MCF 10A (cell line): Measurements from ENCODE around the gene PCNP. TPM values are rescaled to one million over a fixed set of nuclear protein-coding genes. Genes with fewer than 3 reads are reported as not detected.

Source experiments
- BruUV-seq: library from RNA; stranded (reverse); fragments of 400-500 nt; replicated peaks from 2 replicates; lab custom pipeline; 2021; lab: Mats Ljungman, UMichigan
- CTCF ChIA-PET: fragments of 300-600 bp; sonication (Branson Sonifier 250); formaldehyde crosslinking; extraction: SDS; loops from one replicate; lab custom pipeline; 2021; ENCODE audit warnings: antibody characterized with exemption, inconsistent platforms; lab: Yijun Ruan, JAX
- POLR2A ChIA-PET: fragments of 300-600, 350-650 bp; sonication (Branson Sonifier 250); formaldehyde crosslinking; extraction: SDS; loops from one replicate; lab custom pipeline; 2020; ENCODE audit warnings: antibody characterized with exemption, inconsistent platforms; lab: Yijun Ruan, JAX
- DNase-seq: peaks from one replicate; pipeline ENCODE4 v3.0.0-alpha.2; 2018; ENCODE audit not compliant: unreplicated experiment
- H3K27ac Mint-ChIP-seq: one replicate; pipeline ENCODE4 v1.8.0; 2022; ENCODE audit warnings: mild to moderate bottlenecking, low read depth, mixed read lengths; ENCODE audit not compliant: unreplicated experiment
- H3K27me3 Mint-ChIP-seq: one replicate; pipeline ENCODE4 v1.8.0; 2022; ENCODE audit warnings: mixed read lengths; ENCODE audit not compliant: insufficient read depth, unreplicated experiment
- H3K36me3 Mint-ChIP-seq: one replicate; pipeline ENCODE4 v1.8.0; 2022; ENCODE audit warnings: mild to moderate bottlenecking, moderate library complexity, mixed read lengths; ENCODE audit not compliant: insufficient read depth, unreplicated experiment
- H3K4me1 Mint-ChIP-seq: one replicate; pipeline ENCODE4 v1.8.0; 2022; ENCODE audit warnings: mixed read lengths; ENCODE audit not compliant: insufficient read depth, unreplicated experiment
- H3K4me3 Mint-ChIP-seq: one replicate; pipeline ENCODE4 v1.8.0; 2022; ENCODE audit warnings: mild to moderate bottlenecking, moderate library complexity, mixed read lengths; ENCODE audit not compliant: unreplicated experiment
- H3K9me3 Mint-ChIP-seq: one replicate; pipeline ENCODE4 v1.8.0; 2022; ENCODE audit warnings: mixed read lengths; ENCODE audit not compliant: unreplicated experiment
- CTCF ChIP-seq: fragments of 200-600 bp; IDR thresholded peaks from one replicate; pipeline ENCODE4 v1.8.0; 2022; ENCODE audit warnings: antibody characterized with exemption, mild to moderate bottlenecking; ENCODE audit not compliant: unreplicated experiment
- intact Hi-C: fragments of 100-400 bp; cut with micrococcal nuclease; formaldehyde crosslinking; loops from 2 replicates; pipeline ENCODE4 v1.14.1; 2022
- total RNA-seq: library from RNA; stranded (reverse); gene quantifications from 2 replicates; pipeline ENCODE4 v1.2.3, GENCODE V29; 2022

PCNP gene
- total RNA-seq, 1 experiment from 2014 or later = 229 TPM

GRCh38 chr3:101632586-101632985, 58.6 kb downstream of the PCNP start:
- CTCF ChIA-PET = no interaction called here
- Mint-ChIP-seq H3K4me3 (no peak overlapping the region), H3K9me3 (no peaks in the 10 kb centered on the region), H3K4me1 (peaks cover 5% of the 10 kb centered on the region), H3K27ac (no peak overlapping the region), H3K27me3 (no peaks in the 10 kb centered on the region), H3K36me3 (peaks cover 7% of the 10 kb centered on the region)
- intact Hi-C loops = no loop called here
- DNase-seq = no peak
- TF ChIP-seq CTCF = no peak
- POLR2A ChIA-PET = no interaction called here
- BruUV-seq = no TSS peak

- Mint-ChIP-seq H3K9me3 (no peaks in the 10 kb centered on the region), H3K27ac (no peak overlapping the region), H3K4me1 (peaks cover 5% of the 10 kb centered on the region), H3K36me3 (peaks cover 7% of the 10 kb centered on the region), H3K27me3 (no peaks in the 10 kb centered on the region), H3K4me3 (no peak overlapping the region)
- intact Hi-C loops = no loop called here
- TF ChIP-seq CTCF = no peak
- no peak for DNase-seq
- ChIA-PET CTCF (no interaction called here), POLR2A (no interaction called here)
- no TSS peak for BruUV-seq
These were observed 59.2 kb downstream of the PCNP start for GRCh38 chr3:101633186-101633585.

- Mint-ChIP-seq H3K36me3 (peaks cover 7% of the 10 kb centered on the region), H3K4me3 (no peak overlapping the region), H3K27ac (no peak overlapping the region), H3K27me3 (no peaks in the 10 kb centered on the region), H3K9me3 (no peaks in the 10 kb centered on the region), H3K4me1 (peaks cover 5% of the 10 kb centered on the region)
- POLR2A ChIA-PET = interaction anchor here (0.6 kb wide), 1 partner anchor 50 kb away, joined by 4 read pairs; no protein-coding TSS in a partner anchor
- CTCF ChIA-PET = interaction anchor here (0.6 to 1.3 kb wide), 3 partner anchors 12 to 994 kb away, joined by 3 to 5 read pairs (median 4); no protein-coding TSS in a partner anchor
- TF ChIP-seq CTCF = no peak
- no peak for DNase-seq
- intact Hi-C loops = loop anchor here (5.0 kb wide), 1 partner anchor 407 kb away; no protein-coding TSS in a partner anchor
- no TSS peak for BruUV-seq
These were observed 60.7 kb downstream of the PCNP start for GRCh38 chr3:101634591-101635196.

- CTCF ChIA-PET = interaction anchor here (0.6 to 1.3 kb wide), 5 partner anchors 13 to 994 kb away, joined by 3 to 5 read pairs (median 4); no protein-coding TSS in a partner anchor
- POLR2A ChIA-PET = interaction anchor here (0.6 kb wide), 1 partner anchor 49 kb away, joined by 4 read pairs; no protein-coding TSS in a partner anchor
- H3K9me3 Mint-ChIP-seq = no peaks in the 10 kb centered on the region
- H3K27me3 Mint-ChIP-seq = no peaks in the 10 kb centered on the region
- no peak for TF ChIP-seq CTCF
- intact Hi-C loops = loop anchor here (5.0 kb wide), 1 partner anchor 408 kb away; no protein-coding TSS in a partner anchor
- peaks cover 5% of the 10 kb centered on the region for H3K4me1 Mint-ChIP-seq
- peaks cover 7% of the 10 kb centered on the region for H3K36me3 Mint-ChIP-seq
- no peak overlapping the region for H3K27ac Mint-ChIP-seq
- H3K4me3 Mint-ChIP-seq = no peak overlapping the region
- DNase-seq = no peak
- BruUV-seq = no TSS peak
These were observed 61.4 kb downstream of the PCNP start for GRCh38 chr3:101635345-101635744.
